GM21528 (cell line): ENCODE measurements around the gene OR2T35.

Experiments used
- ATAC-seq: cut with Tn5 transposase; IDR thresholded peaks from one replicate; pipeline ENCODE4 v1.9.1; 2021; ENCODE audit warnings: mild to moderate bottlenecking, moderate library complexity; ENCODE audit not compliant: unreplicated experiment, low FRiP score

OR2T35 gene

GRCh38 chr1:248627971-248628844, 16.9 kb downstream of the OR2T35 start:
- no peak for ATAC-seq

- ATAC-seq = no peak
Measured at GRCh38 chr1:248625971-248626370, 19.1 kb downstream of the OR2T35 start.

- ATAC-seq = no peak
Measured at GRCh38 chr1:248625166-248625565, 19.9 kb downstream of the OR2T35 start.

GRCh38 chr1:248622570-248623001, 22.5 kb downstream of the OR2T35 start:
- no peak for ATAC-seq

- no peak for ATAC-seq
Measured at GRCh38 chr1:248621770-248622169, 23.3 kb downstream of the OR2T35 start.

GRCh38 chr1:248618878-248619277, 26.2 kb downstream of the OR2T35 start:
- no peak for ATAC-seq

- no peak for ATAC-seq
Measured at GRCh38 chr1:248618119-248618518, 27.0 kb downstream of the OR2T35 start.

- no peak for ATAC-seq
Measured at GRCh38 chr1:248613742-248614141, 31.3 kb downstream of the OR2T35 start.

- no peak for ATAC-seq
Measured at GRCh38 chr1:248611883-248612414, 33.1 kb downstream of the OR2T35 start.

- ATAC-seq = no peak
Measured at GRCh38 chr1:248610301-248610700, 34.8 kb downstream of the OR2T35 start.

- no peak for ATAC-seq
Measured at GRCh38 chr1:248599396-248599795, 45.7 kb downstream of the OR2T35 start.

GRCh38 chr1:248597589-248597988, 47.5 kb downstream of the OR2T35 start, which contains the start of gene OR2T10:
Gene OR2T10 (minus strand): TSS chr1:248597700. CDS start chr1:248593768, 3,932 bp downstream.
- ATAC-seq = no peak

GRCh38 chr1:248596615-248597014, 48.5 kb downstream of the OR2T35 start:
- ATAC-seq = no peak

GRCh38 chr1:248593226-248593625, 51.9 kb downstream of the OR2T35 start:
- no peak for ATAC-seq

- no peak for ATAC-seq
Measured at GRCh38 chr1:248592655-248593054, 52.4 kb downstream of the OR2T35 start.

GRCh38 chr1:248590055-248590454, 55.0 kb downstream of the OR2T35 start:
- ATAC-seq = no peak

GRCh38 chr1:248589334-248589733, 55.7 kb downstream of the OR2T35 start:
- ATAC-seq = no peak
